Fibroblast of upper back skin (primary cell): Measurements from ENCODE around the gene SLIT1.
A peak's percentile ranks its signal among the peaks of the same experiment; 100 is the strongest.
"Not testable (repeated sequence)": the region's sequence is repeated elsewhere in the genome, so short reads cannot be mapped to it uniquely, and the experiment has no call there.

Experiments used
- DNase-seq: peaks from one replicate; pipeline ENCODE4 v3.0.0-alpha.2; 2013

Gene SLIT1

DNA sequence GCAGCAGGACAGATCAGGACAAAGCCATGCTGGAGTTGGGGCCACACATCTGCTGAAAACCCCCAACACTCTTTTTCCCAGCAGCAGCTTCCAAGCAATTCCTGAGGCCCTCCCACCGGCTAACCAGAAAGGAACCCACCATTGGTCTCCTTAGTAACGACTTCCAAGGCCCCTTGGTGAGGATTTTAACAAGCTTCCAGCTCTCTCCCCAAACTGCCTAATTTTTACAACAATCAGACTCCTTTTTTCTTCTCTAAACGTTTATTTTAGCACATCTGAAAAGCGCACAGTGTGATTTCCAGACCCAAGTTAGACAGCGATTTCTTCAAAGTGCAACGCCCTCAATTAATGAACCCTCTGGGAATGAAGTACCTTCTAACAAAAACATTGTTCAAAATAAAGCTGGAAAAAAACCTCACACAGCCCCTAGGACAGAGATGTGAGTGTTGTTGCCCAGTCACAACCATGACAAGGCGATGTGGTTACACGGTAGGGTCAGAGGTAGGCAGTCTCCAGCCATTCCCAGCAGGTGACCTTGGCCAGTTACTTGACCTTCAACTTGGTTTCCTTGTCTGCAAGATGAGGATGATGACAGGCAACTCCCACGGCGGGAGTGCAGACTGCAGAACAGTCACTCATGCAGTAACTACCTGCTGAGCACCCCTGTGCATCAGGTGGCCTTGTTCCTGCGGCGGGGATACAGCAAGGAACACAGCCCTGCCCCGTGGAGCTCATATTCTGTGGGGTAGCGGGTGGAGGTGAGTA, 82.3 kb downstream of the SLIT1 start:
- DNase-seq, result no peak

DNA sequence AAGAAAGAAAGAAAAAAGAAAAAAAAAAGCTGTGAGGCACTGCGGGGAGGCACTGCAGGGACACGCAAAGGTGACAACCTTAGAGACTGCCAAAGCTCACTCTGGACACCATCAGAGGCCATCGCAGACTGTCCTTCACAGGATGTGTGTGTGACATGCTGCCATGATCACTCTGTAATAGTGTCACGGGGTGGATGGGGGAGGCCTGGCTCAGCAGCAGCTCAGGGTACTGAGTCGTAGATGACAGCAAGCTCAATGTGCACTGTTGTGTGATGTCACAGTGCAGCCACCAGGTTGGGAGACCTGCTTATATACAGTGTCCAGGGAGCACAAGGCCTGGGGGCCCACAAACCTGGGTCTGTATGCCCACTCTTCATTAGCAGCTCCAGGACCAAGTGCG, 83.3 kb downstream of the SLIT1 start:
- no peak for DNase-seq

DNA sequence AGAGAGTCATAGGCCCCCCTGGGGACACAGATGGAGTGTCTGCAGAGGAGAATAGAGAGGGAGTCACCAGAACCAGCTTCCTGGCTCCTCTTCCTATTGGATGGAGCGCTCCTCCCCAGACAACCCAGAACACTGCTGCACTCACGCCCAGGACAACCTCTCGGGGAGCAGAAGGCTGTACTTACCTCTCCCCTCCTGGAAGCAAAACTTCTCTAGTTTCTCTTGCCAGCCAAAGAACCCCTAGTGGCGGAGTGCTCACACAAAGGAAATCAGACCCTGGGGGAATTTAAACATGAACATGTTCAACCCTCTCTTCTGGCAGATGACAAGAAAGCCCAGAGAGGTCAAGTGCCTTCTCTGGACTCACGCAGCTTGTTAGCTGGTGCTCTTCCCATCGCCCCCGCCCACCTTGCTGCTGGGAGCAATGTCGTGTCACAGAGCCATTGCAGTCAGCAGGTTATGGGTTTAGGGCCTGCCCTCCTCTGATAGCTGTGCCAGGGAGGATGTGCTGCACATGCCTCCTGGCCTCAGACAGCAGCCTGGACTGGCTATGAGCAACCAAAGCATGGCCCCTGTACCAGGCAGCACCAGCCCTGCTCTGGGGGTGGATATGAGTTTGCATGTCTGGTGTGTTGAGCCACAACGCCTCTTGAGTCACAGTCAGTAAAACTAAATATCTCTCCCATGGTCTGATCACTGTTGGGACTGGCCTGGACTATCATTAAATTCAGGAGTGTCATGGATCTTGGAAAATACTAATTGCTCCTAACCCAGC, 84.4 kb downstream of the SLIT1 start:
- DNase-seq, result no peak

- no peak for DNase-seq
Measured at GRCh38 chr10:97100657-97101056, 85.1 kb downstream of the SLIT1 start.

GRCh38 chr10:97099868-97100267, 85.9 kb downstream of the SLIT1 start:
- DNase-seq, result no peak

GRCh38 chr10:97099089-97099488, 86.7 kb downstream of the SLIT1 start:
- DNase-seq, result no peak

GRCh38 chr10:97097084-97097433, 88.7 kb downstream of the SLIT1 start:
- DNase-seq, result no peak

- no peak for DNase-seq
Measured at GRCh38 chr10:97096261-97097083, 89.3 kb downstream of the SLIT1 start.

GRCh38 chr10:97095701-97096260, 90.0 kb downstream of the SLIT1 start:
- no peak for DNase-seq

- DNase-seq, result no peak
Measured at GRCh38 chr10:97090644-97091043, 95.1 kb downstream of the SLIT1 start.

DNA sequence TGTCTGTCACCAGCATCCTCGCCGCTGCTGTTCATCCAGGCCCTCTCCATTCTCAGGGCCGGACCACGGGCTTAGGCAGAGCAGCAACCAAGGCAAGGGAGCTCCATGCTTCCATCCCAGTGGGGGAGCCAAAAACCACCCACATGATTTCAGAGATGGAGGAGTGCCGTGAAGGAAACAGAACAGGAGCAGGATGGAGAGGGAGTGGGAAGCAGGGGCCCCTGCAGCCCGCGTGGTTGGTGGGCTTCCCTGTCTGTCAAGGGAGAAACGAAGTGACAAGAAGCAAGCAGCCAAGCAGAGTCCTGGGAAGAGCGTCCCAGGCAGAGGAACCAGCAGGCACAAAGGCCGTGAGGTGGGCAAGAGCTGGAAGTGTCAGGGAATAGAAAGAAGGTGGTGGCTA, 95.7 kb downstream of the SLIT1 start:
- no peak for DNase-seq

GRCh38 chr10:97089209-97089870, 96.4 kb downstream of the SLIT1 start:
- no peak for DNase-seq

GRCh38 chr10:97087296-97087695, 98.5 kb downstream of the SLIT1 start:
- no peak for DNase-seq

DNA sequence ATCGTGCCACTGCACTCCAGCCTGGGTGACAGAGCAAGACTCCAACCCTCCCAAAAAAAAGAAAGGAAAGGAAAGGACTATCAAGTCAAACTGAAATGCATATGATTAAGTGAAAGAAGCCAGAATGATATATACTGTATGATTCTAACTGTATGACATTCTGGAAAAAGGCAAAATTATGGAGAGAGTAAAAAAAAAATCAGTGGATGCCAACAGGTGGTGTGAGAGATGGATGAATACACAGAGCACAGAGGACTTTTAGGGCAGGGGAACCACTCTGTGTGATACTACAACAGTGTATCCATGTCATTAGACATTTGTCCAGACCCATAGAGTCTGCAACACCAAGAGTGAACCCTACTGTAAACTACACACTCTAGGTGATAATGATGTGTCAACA, 99.2 kb downstream of the SLIT1 start:
- DNase-seq, result no peak

- no peak for DNase-seq
Measured at GRCh38 chr10:97083228-97083829, 102.4 kb downstream of the SLIT1 start.

- not testable (repeated sequence) for DNase-seq
Measured at GRCh38 chr10:97082575-97082974, 103.2 kb downstream of the SLIT1 start.

DNA sequence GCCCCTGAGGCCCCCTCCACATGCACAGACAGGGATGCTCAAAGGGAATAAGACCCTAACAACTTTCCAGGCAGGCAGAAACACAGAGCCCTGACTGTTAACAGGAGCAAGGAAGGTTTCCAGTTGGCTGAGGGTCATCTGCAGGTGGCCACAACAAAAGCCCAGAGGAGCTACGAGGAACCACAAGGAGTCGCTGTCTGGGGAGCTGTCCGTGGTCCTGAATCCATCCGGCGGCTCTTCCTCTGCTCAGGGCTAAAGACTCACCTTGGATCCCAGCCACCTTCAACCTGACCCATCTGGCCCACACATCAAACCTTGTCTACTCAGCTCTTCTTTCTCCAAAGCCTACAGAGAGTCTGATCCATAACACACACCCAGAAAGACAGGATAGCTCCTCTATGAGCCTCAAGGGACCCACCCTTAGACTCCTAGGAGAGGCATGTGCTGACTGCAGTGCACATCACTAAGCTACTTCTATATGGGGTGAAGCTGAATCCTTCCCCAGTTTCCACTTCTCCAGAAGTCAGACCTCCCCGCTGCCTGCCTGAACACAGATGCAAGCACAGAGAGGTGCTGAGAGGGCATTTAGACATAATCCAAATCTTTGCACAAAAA, 104.0 kb downstream of the SLIT1 start:
- DNase-seq, result peak; percentile 49

- no peak for DNase-seq
Measured at GRCh38 chr10:97080051-97080776, 105.5 kb downstream of the SLIT1 start.

GRCh38 chr10:97079448-97079847, 106.3 kb downstream of the SLIT1 start:
- no peak for DNase-seq

GRCh38 chr10:97078938-97079445, 106.8 kb downstream of the SLIT1 start:
- DNase-seq, result no peak
